ENCODE measurements around the gene EIF4G3. TPM values are rescaled to one million over a fixed set of nuclear protein-coding genes. Genes with fewer than 3 reads are reported as not detected.

Gene EIF4G3
- total RNA-seq, 4 donors from 2014 or later, result 56.6 to 131 (median 70.8) TPM

DNA sequence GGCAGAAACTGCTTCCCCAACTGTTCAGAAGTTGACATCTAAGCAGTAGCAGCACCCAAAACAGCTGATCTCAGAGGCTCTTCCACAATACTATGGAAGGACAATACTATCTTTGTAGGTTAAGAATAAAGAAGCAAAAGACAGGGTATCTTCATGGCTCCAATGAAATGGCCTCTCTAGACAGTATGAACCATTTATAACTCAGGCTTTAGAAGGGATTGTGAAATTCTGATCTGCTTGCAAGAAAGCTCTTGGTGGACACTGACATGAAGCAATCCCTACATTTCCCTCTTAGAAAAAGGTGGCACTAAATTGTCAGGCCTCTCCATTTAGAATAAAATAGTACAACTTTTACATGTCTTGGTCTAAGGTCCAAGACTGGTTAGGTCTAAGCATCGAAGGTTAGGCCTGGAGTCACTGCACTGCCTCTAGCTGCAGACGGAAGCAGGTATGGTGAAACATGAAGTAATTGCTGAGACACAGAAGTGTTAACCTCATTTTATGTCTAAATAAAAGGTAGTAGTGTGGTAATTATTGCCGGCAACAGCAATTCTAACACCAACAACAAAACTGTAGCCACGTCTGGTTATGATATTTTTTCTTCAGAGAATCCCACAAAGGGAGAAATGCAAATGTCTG lies 339.0 kb downstream of the EIF4G3 start:
- Histone ChIP-seq H3K4me3 (no peak overlapping the region), H3K27ac (no peak overlapping the region), H3K27me3 (no peaks in the 10 kb centered on the region), H3K4me1 (no peaks in the 10 kb centered on the region), H3K9me3 (no peaks in the 10 kb centered on the region), H3K36me3 (peaks cover 0 to 21% (median 0%) of the 10 kb centered on the region in 3 donors)
- no peak for TF ChIP-seq POLR2A (IDR thresholded peaks at IDR 0.05)
- TF ChIP-seq, protein P1, sequence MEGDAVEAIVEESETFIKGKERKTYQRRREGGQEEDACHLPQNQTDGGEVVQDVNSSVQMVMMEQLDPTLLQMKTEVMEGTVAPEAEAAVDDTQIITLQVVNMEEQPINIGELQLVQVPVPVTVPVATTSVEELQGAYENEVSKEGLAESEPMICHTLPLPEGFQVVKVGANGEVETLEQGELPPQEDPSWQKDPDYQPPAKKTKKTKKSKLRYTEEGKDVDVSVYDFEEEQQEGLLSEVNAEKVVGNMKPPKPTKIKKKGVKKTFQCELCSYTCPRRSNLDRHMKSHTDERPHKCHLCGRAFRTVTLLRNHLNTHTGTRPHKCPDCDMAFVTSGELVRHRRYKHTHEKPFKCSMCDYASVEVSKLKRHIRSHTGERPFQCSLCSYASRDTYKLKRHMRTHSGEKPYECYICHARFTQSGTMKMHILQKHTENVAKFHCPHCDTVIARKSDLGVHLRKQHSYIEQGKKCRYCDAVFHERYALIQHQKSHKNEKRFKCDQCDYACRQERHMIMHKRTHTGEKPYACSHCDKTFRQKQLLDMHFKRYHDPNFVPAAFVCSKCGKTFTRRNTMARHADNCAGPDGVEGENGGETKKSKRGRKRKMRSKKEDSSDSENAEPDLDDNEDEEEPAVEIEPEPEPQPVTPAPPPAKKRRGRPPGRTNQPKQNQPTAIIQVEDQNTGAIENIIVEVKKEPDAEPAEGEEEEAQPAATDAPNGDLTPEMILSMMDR (IDR thresholded peaks at IDR 0.05), result no peak
- no peak for DNase-seq

DNA sequence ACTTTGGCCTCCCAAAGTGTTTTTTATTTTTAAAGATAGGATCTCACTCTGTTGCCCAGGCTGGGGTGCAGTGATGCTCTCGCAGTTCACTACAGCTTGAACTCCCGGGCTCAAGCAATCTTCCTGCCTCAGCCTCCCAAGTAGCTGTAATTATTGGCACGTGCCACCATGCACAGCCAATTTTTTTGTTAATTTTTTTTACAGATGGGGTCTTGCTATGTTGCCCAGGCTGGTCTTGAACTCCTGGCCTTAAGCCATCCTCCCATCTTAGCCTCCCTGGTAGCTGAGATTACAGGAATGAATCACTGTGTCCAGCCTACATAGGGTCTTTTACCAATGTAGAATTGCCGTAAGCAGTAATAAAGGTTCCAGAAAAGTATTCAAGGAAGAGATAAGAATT lies 340.5 kb downstream of the EIF4G3 start:
- Histone ChIP-seq H3K9me3 (no peaks in the 10 kb centered on the region), H3K27me3 (no peaks in the 10 kb centered on the region), H3K4me1 (no peaks in the 10 kb centered on the region), H3K4me3 (no peak overlapping the region), H3K27ac (no peak overlapping the region), H3K36me3 (peaks cover 0 to 21% (median 0%) of the 10 kb centered on the region in 3 donors)
- no peak for DNase-seq
- TF ChIP-seq, protein P1 (IDR thresholded peaks at IDR 0.05), result no peak
- TF ChIP-seq POLR2A (IDR thresholded peaks at IDR 0.05), result no peak

DNA sequence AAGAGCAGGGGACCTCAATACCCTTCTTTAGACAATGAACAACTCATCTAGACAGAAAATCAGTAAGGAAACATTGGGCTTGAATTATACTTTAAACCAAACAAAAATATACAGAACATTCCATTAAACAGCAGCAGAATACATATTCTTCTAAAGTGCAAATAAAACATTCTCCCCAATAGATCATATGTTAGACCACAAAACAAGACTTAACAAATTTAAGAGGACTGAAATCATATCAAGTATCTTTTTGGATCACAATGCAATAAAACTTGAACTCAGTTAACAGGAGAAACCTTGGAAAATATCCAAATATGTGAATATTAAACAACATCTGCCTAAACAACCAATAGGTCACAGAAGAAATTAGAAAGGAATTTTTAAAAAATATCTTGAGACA lies 341.9 kb downstream of the EIF4G3 start:
- no peak for DNase-seq
- Histone ChIP-seq H3K27me3 (no peaks in the 10 kb centered on the region), H3K27ac (no peak overlapping the region), H3K9me3 (no peaks in the 10 kb centered on the region), H3K4me3 (no peak overlapping the region), H3K36me3 (peaks cover 0 to 15% (median 0%) of the 10 kb centered on the region in 3 donors), H3K4me1 (no peaks in the 10 kb centered on the region)
- no peak for TF ChIP-seq POLR2A (IDR thresholded peaks at IDR 0.05)
- TF ChIP-seq, protein P1 (IDR thresholded peaks at IDR 0.05), result no peak

DNA sequence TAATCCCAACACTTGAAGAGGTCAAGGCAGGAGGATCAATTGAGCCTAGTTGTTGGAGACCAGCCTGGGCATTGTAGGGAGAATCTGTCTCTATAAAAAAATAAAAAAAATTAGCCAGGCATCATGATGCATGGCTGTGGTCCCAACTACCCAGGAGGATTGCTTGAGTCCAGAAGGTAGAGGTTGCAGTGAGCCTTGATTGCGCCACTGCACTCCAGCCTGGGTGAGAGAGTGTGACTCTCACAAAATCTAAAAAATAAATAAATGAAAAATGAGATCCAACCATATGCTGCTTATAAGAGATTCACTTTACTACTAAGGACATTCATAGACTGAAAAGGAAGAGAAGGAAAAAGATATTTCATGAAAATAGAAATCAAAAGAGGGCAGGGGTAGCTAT lies 342.5 kb downstream of the EIF4G3 start:
- Histone ChIP-seq H3K27ac (no peak overlapping the region), H3K9me3 (no peaks in the 10 kb centered on the region), H3K4me1 (no peaks in the 10 kb centered on the region), H3K4me3 (no peak overlapping the region), H3K36me3 (peaks cover 0 to 11% (median 0%) of the 10 kb centered on the region in 3 donors), H3K27me3 (no peaks in the 10 kb centered on the region)
- no peak for DNase-seq
- TF ChIP-seq POLR2A (IDR thresholded peaks at IDR 0.05), result no peak
- TF ChIP-seq, protein P1 (IDR thresholded peaks at IDR 0.05), result no peak

DNA sequence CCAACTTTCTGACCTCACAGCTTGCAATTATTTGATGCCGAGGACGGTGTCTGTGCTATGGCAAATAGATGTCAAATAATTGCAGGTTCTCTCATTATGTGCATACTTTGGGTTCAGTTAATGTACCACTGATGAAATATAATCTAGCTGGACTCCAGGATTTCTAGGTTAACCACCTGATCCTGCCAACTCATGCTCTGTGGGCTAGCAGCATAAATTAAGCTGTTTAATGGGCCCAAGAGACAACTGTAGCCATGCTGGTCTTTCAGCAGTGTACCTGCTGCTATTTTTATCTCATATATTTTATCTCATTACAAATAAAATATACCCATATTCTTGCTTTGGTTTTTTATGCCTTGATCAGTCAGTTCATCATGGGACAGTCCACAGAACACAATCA lies 346.3 kb downstream of the EIF4G3 start:
- Histone ChIP-seq H3K4me1 (no peaks in the 10 kb centered on the region), H3K4me3 (no peak overlapping the region), H3K36me3 (peaks cover 0 to 20% (median 0%) of the 10 kb centered on the region in 3 donors), H3K9me3 (no peaks in the 10 kb centered on the region), H3K27ac (no peak overlapping the region), H3K27me3 (no peaks in the 10 kb centered on the region)
- DNase-seq, result no peak
- no peak for TF ChIP-seq POLR2A (IDR thresholded peaks at IDR 0.05)
- TF ChIP-seq, protein P1 (IDR thresholded peaks at IDR 0.05), result no peak
